Gastrocnemius medialis (tissue), 4 donors: ENCODE results near the gene TMEM213. TPM values are rescaled to one million over a fixed set of nuclear protein-coding genes. Genes with fewer than 3 reads are reported as not detected.

Experiments used
- ATAC-seq, 2 donors: fragments of 150-250 bp; one replicate each; pipeline ENCODE4 v1.9.1; 2016
- DNase-seq, 2 donors: peaks; one replicate each; pipeline ENCODE4 v3.0.0-alpha.2; 2019
- H3K27ac ChIP-seq, 4 donors: fragments of 200-600 bp; sonication (generic); 1 replicate in 1 of 4; 2 replicates in 3 of 4; pipeline ENCODE4 v1.5.1; 2016 to 2018; ENCODE audit warnings: mild to moderate bottlenecking in 2 of 4, moderate library complexity in 1 of 4
- H3K27me3 ChIP-seq, 3 donors: fragments of 200-600 bp; sonication (generic) in 2 of 3; 1 replicate in 1 of 3; 2 replicates in 2 of 3; pipeline versions ENCODE4 v1.5.1 to v1.6.0; 2016 to 2019; ENCODE audit warnings: mild to moderate bottlenecking in 1 of 3, moderate library complexity in 1 of 3
- H3K36me3 ChIP-seq, 2 donors: fragments of 200-600 bp; sonication (generic) in 1 of 2; one replicate each; pipeline ENCODE4 v1.5.1; 2017 to 2018
- H3K4me1 ChIP-seq, 2 donors: fragments of 200-600 bp; sonication (generic) in 1 of 2; one replicate each; pipeline ENCODE4 v1.5.1; 2016 to 2017; ENCODE audit warnings: mild to moderate bottlenecking in 2 of 2
- H3K4me3 ChIP-seq, 4 donors: fragments of 200-600 bp; sonication (generic) in 3 of 4; 1 replicate in 1 of 4; 2 replicates in 3 of 4; pipeline ENCODE4 v1.5.1; 2016 to 2019; ENCODE audit warnings: mild to moderate bottlenecking in 2 of 4
- H3K9me3 ChIP-seq, 3 donors: fragments of 200-600 bp; sonication (generic) in 2 of 3; 1 replicate in 1 of 3; 2 replicates in 2 of 3; pipeline ENCODE4 v1.5.1; 2016 to 2019
- POLR2A ChIP-seq, 2 donors: fragments of 450-650 bp; IDR thresholded peaks; one replicate each; pipeline ENCODE4 v1.6.1; 2017; ENCODE audit warnings: antibody characterized with exemption in 2 of 2, mild to moderate bottlenecking in 2 of 2, moderate library complexity in 2 of 2
- in situ Hi-C, 4 donors: fragments of 200-750 bp; cut with MboI; loops; one replicate each; pipeline versions ENCODE4 v1.15.0 to v1.8.0; 2017; ENCODE audit warnings: low sequenced_read_pairs in 4 of 4
- intact Hi-C: fragments of 100-400 bp; cut with DNase I; formaldehyde crosslinking; loops from one replicate; pipeline ENCODE4 v1.15.1; 2023; ENCODE audit warnings: low total_unique reads
- total RNA-seq, 4 donors: library from RNA; depleted of rRNA; stranded (reverse); fragments of >200 nt; gene quantifications; one replicate each; pipeline versions ENCODE4 v1.1.0 to v1.2.3, GENCODE V29; 2016
- TF ChIP-seq, protein P1 (sequence below), 5 experiments: fragments of 450-650 bp in 3 of 5; fragments of 200-600 bp in 2 of 5; sonication (generic) in 2 of 5; IDR thresholded peaks in 4 of 5; conservative IDR thresholded peaks in 1 of 5; 1 replicate in 4 of 5; 2 replicates in 1 of 5; pipeline ENCODE4 v1.5.1; 2016 to 2019; ENCODE audit warnings: antibody characterized with exemption in 5 of 5, mild to moderate bottlenecking in 3 of 5, moderate library complexity in 3 of 5

The TMEM213 gene
- total RNA-seq, 4 donors from 2014 or later, result not detected

DNA sequence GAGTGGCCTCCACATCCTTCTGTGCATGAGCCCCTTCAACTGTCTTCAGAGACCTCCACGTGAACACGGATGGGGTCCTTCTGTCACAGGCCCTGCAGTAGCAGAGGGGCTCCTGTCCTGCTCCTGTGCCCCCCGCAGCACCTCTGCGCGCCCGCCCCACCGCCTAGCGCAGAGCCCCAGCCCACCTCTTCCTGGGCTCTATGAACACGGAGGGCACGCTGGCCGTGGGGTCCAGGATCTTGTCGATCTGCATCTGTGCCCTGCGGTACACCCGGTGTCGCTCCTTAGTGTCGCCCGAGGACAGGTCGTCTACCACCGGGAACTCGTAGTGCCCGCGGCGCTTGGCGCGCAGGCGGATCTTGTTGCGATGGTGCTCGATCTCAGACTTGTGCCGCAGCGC is 71.6 kb downstream of the TMEM213 start:
- DNase-seq (no peak), ATAC-seq (no peak)
- H3K27ac ChIP-seq, result no peak overlapping the region
- H3K9me3 ChIP-seq, result no peaks in the 10 kb centered on the region
- no peak overlapping the region for H3K4me3 ChIP-seq
- no peaks in the 10 kb centered on the region for H3K36me3 ChIP-seq
- in situ Hi-C loops, result no loop called here
- intact Hi-C loops, result no loop called here
- no peaks in the 10 kb centered on the region for H3K27me3 ChIP-seq
- H3K4me1 ChIP-seq, result no peaks in the 10 kb centered on the region
- TF ChIP-seq, protein P1, sequence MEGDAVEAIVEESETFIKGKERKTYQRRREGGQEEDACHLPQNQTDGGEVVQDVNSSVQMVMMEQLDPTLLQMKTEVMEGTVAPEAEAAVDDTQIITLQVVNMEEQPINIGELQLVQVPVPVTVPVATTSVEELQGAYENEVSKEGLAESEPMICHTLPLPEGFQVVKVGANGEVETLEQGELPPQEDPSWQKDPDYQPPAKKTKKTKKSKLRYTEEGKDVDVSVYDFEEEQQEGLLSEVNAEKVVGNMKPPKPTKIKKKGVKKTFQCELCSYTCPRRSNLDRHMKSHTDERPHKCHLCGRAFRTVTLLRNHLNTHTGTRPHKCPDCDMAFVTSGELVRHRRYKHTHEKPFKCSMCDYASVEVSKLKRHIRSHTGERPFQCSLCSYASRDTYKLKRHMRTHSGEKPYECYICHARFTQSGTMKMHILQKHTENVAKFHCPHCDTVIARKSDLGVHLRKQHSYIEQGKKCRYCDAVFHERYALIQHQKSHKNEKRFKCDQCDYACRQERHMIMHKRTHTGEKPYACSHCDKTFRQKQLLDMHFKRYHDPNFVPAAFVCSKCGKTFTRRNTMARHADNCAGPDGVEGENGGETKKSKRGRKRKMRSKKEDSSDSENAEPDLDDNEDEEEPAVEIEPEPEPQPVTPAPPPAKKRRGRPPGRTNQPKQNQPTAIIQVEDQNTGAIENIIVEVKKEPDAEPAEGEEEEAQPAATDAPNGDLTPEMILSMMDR (IDR thresholded peaks at IDR 0.05 in 4 of 5, conservative IDR thresholded peaks at IDR 0.05 in 1 of 5), result no peak
- no peak for TF ChIP-seq POLR2A (IDR thresholded peaks at IDR 0.05)

GRCh38 chr7:138871065-138871813 is 73.4 kb downstream of the TMEM213 start:
- Histone ChIP-seq H3K36me3 (no peaks in the 10 kb centered on the region), H3K9me3 (no peaks in the 10 kb centered on the region), H3K4me3 (no peak overlapping the region), H3K27ac (no peak overlapping the region), H3K4me1 (no peaks in the 10 kb centered on the region), H3K27me3 (no peaks in the 10 kb centered on the region)
- ATAC-seq, result no peak
- intact Hi-C loops (no loop called here), in situ Hi-C loops (no loop called here)
- no peak for DNase-seq
- TF ChIP-seq, protein P1 (IDR thresholded peaks at IDR 0.05 in 4 of 5, conservative IDR thresholded peaks at IDR 0.05 in 1 of 5), result no peak
- TF ChIP-seq POLR2A (IDR thresholded peaks at IDR 0.05), result no peak

DNA sequence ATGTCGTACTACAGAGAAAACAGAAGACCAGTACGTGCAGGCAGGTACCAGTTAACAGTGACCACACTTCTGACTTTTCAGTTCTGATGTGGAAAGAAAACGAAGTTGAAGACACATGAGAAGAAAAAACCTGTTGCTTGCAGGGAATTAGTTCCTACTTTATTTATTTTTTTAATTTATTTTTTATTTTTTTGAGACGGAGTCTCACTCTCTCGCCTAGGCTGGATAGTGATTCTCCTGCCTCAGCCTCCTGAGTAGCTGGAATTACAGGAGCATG is 74.0 kb downstream of the TMEM213 start:
- intact Hi-C loops (no loop called here), in situ Hi-C loops (no loop called here)
- DNase-seq (no peak), ATAC-seq (no peak)
- Histone ChIP-seq H3K36me3 (no peaks in the 10 kb centered on the region), H3K4me1 (no peaks in the 10 kb centered on the region), H3K27me3 (no peaks in the 10 kb centered on the region), H3K4me3 (no peak overlapping the region), H3K27ac (no peak overlapping the region), H3K9me3 (no peaks in the 10 kb centered on the region)
- no peak for TF ChIP-seq POLR2A (IDR thresholded peaks at IDR 0.05)
- TF ChIP-seq, protein P1 (IDR thresholded peaks at IDR 0.05 in 4 of 5, conservative IDR thresholded peaks at IDR 0.05 in 1 of 5), result no peak

- in situ Hi-C loops (no loop called here), intact Hi-C loops (no loop called here)
- Histone ChIP-seq H3K9me3 (no peaks in the 10 kb centered on the region), H3K27me3 (no peaks in the 10 kb centered on the region), H3K4me1 (no peaks in the 10 kb centered on the region), H3K27ac (no peak overlapping the region), H3K36me3 (no peaks in the 10 kb centered on the region), H3K4me3 (no peak overlapping the region)
- no peak for TF ChIP-seq POLR2A (IDR thresholded peaks at IDR 0.05)
- TF ChIP-seq, protein P1 (IDR thresholded peaks at IDR 0.05 in 4 of 5, conservative IDR thresholded peaks at IDR 0.05 in 1 of 5), result no peak
- no peak for ATAC-seq
- DNase-seq, result no peak
These were observed 74.8 kb downstream of the TMEM213 start for GRCh38 chr7:138872576-138872975.
